Trophoblast cell (in vitro differentiated cells and primary cell): ENCODE measurements around the gene PCDHGB5.
A peak's percentile ranks its signal among the peaks of the same experiment; 100 is the strongest.
"Not testable (repeated sequence)": the region's sequence is repeated elsewhere in the genome, so short reads cannot be mapped to it uniquely, and the experiment has no call there.

ENCODE experiments used
- DNase-seq, 2 donors: peaks; one replicate each; pipeline ENCODE4 v3.0.0-alpha.2; 2016
- H2AFZ ChIP-seq: 2 replicates; pipeline ENCODE4 v1.6.1; 2013; ENCODE audit warnings: low read length, moderate library complexity, mild to moderate bottlenecking; ENCODE audit not compliant: insufficient read depth, poor library complexity
- H2AK5ac ChIP-seq: 2 replicates; pipeline ENCODE4 v1.6.1; 2013; ENCODE audit warnings: mild to moderate bottlenecking, low read length
- H2BK120ac ChIP-seq: 2 replicates; pipeline ENCODE4 v1.6.1; 2013; ENCODE audit warnings: low read length, mild to moderate bottlenecking, moderate library complexity; ENCODE audit not compliant: insufficient read depth, poor library complexity
- H2BK12ac ChIP-seq: 2 replicates; pipeline ENCODE4 v1.6.1; 2013; ENCODE audit warnings: mild to moderate bottlenecking, low read length, moderate library complexity
- H2BK5ac ChIP-seq: 2 replicates; pipeline ENCODE4 v1.6.1; 2013; ENCODE audit warnings: low read length, low read depth, moderate library complexity, mild to moderate bottlenecking; ENCODE audit not compliant: poor library complexity
- H3K14ac ChIP-seq: 2 replicates; pipeline ENCODE4 v1.6.1; 2013; ENCODE audit warnings: mild to moderate bottlenecking, low read length
- H3K18ac ChIP-seq: 2 replicates; pipeline ENCODE4 v1.6.1; 2013; ENCODE audit warnings: mild to moderate bottlenecking, low read length
- H3K23ac ChIP-seq: 2 replicates; pipeline ENCODE4 v1.6.1; 2013; ENCODE audit warnings: low read length
- H3K27ac ChIP-seq: 2 replicates; pipeline ENCODE4 v1.5.1; 2013; ENCODE audit warnings: low read depth, mild to moderate bottlenecking, inconsistent platforms, low read length, moderate library complexity
- H3K27me3 ChIP-seq: 2 replicates; pipeline ENCODE4 v1.6.1; 2013; ENCODE audit warnings: inconsistent platforms, mild to moderate bottlenecking, low read length, moderate library complexity; ENCODE audit not compliant: insufficient read depth
- H3K36me3 ChIP-seq, 2 experiments: 1 replicate in 1 of 2; 2 replicates in 1 of 2; pipeline ENCODE4 v1.6.1; 2013; ENCODE audit warnings: low read length in 2 of 2, mild to moderate bottlenecking in 2 of 2, moderate library complexity in 1 of 2; ENCODE audit not compliant: insufficient read depth in 2 of 2, control insufficient read depth in 1 of 2
- H3K4ac ChIP-seq: 2 replicates; pipeline ENCODE4 v1.6.1; 2013; ENCODE audit warnings: low read depth, mild to moderate bottlenecking, low read length, moderate library complexity
- H3K4me1 ChIP-seq, 2 experiments: 1 replicate in 1 of 2; 2 replicates in 1 of 2; pipeline ENCODE4 v1.6.1; 2013; ENCODE audit warnings: low read length in 2 of 2, mild to moderate bottlenecking in 2 of 2, moderate library complexity in 1 of 2; ENCODE audit not compliant: insufficient read depth in 2 of 2, control insufficient read depth in 1 of 2
- H3K4me2 ChIP-seq: 2 replicates; pipeline ENCODE4 v1.6.1; 2013; ENCODE audit warnings: inconsistent platforms, mild to moderate bottlenecking, low read length, moderate library complexity
- H3K4me3 ChIP-seq: 2 replicates; pipeline ENCODE4 v1.5.1; 2013; ENCODE audit warnings: mild to moderate bottlenecking, low read depth, low read length, inconsistent platforms
- H3K79me1 ChIP-seq: one replicate; pipeline ENCODE4 v1.6.1; 2013; ENCODE audit warnings: low read length
- H3K79me2 ChIP-seq: 2 replicates; pipeline ENCODE4 v1.6.1; 2013; ENCODE audit warnings: low read length, mild to moderate bottlenecking; ENCODE audit not compliant: control insufficient read depth, insufficient read depth, poor library complexity
- H3K9ac ChIP-seq: 2 replicates; pipeline ENCODE4 v1.6.1; 2013; ENCODE audit warnings: mild to moderate bottlenecking, low read length
- H3K9me3 ChIP-seq: 2 replicates; pipeline ENCODE4 v1.6.1; 2013; ENCODE audit warnings: low read depth, mild to moderate bottlenecking, control low read depth, inconsistent platforms, low read length; ENCODE audit not compliant: insufficient read depth
- H4K12ac ChIP-seq: 2 replicates; pipeline ENCODE4 v1.6.1; 2013; ENCODE audit warnings: low read depth, mild to moderate bottlenecking, low read length, moderate library complexity
- H4K8ac ChIP-seq: 2 replicates; pipeline ENCODE4 v1.6.1; 2013; ENCODE audit warnings: low read depth, mild to moderate bottlenecking, low read length, moderate library complexity
- H4K91ac ChIP-seq: one replicate; pipeline ENCODE4 v1.6.1; 2013; ENCODE audit warnings: low read depth, mild to moderate bottlenecking, low read length, moderate library complexity
- WGBS: extraction: QIAGEN DNeasy Blood & Tissue Kit; methylation state at CpG from one replicate; pipeline ENCODE4 v1.1.7; 2013; ENCODE audit warnings: missing lambda C conversion rate; ENCODE audit not compliant: insufficient read length, insufficient coverage; ENCODE audit errors: extremely low coverage; 5-methylcytosine and 5-hydroxymethylcytosine counted together

The PCDHGB5 gene

DNA sequence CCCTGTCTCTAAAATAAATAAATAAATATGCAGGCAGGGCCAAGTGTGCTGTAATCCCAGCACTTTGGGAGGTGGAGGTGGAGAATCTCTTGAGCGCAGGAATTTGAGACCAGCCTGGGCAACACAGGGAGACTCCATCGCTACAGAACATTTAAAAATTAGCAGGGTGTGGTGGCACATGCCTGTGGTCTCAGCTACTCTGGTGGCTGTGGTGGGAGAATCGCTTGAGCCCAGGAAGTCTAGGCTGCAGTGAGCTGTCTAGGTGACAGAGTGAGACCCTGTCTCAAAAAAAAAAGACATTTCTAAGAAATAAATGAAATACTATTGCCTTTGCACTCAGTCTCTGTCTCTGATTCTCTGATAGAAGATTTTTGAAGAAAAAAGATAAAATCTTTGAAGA, 13.8 kb downstream of the PCDHGB5 start:
- peaks cover 3 to 4% of the 10 kb centered on the region in 2 experiments for H3K4me1 ChIP-seq
- no peak overlapping the region for H3K4me3 ChIP-seq
- no peak overlapping the region for H3K18ac ChIP-seq
- H3K14ac ChIP-seq = no peak overlapping the region
- no peak overlapping the region for H2AFZ ChIP-seq
- no peak overlapping the region for H2BK5ac ChIP-seq
- H2BK12ac ChIP-seq = no peak overlapping the region
- H3K79me2 ChIP-seq = no peaks in the 10 kb centered on the region
- peaks cover 20% of the 10 kb centered on the region for H3K9me3 ChIP-seq
- H4K91ac ChIP-seq = no peak overlapping the region
- H2AK5ac ChIP-seq = no peak overlapping the region
- no peak overlapping the region for H4K12ac ChIP-seq
- WGBS = no CpG with 5 or more reads among the region's 3 CpGs
- no peaks in the 10 kb centered on the region for H3K27me3 ChIP-seq
- DNase-seq = no peak
- H3K4ac ChIP-seq = no peak overlapping the region
- H3K79me1 ChIP-seq = no peaks in the 10 kb centered on the region
- no peak overlapping the region for H3K9ac ChIP-seq
- no peak overlapping the region for H3K23ac ChIP-seq
- H3K4me2 ChIP-seq = no peak overlapping the region
- peaks cover 16 to 20% of the 10 kb centered on the region in 2 experiments for H3K36me3 ChIP-seq
- no peak overlapping the region for H4K8ac ChIP-seq
- H2BK120ac ChIP-seq = no peak overlapping the region
- H3K27ac ChIP-seq = no peak overlapping the region

DNA sequence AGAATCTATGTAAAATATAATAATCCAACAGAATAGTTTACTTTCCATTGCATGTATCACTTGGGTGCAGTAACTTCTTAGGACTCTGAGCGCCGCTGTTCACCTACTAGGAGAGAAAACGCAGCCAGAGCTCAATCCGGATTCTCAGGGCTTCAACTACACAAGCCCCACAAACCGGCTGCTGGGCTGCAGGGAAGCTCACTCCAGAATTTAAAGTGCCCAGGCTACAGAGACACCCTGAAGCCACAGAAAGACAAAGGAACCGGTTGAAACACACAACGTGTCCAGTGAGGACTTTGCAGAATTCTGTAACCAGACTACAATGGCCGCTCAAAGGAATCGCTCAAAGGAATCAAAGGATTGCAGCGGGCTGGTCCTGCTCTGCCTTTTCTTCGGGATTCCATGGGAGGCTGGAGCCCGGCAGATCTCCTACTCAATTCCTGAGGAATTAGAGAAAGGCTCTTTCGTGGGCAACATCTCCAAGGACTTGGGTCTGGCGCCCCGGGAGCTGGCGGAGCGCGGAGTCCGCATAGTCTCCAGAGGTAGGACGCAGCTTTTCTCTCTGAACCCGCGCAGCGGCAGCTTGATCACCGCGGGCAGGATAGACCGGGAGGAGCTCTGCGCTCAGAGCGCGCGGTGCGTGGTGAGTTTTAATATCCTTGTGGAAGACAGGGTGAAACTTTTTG, 15.2 kb downstream of the PCDHGB5 start, which contains the start of gene PCDHGA10:
Gene PCDHGA10 (plus strand): TSS at position 134 of the 686 bp plus-strand sequence. CDS start 189 bp downstream, at position 323.
- H4K12ac ChIP-seq = no peak within 1 kb of the TSS
- no peak within 1 kb of the TSS for H3K4ac ChIP-seq
- no peak within 1 kb of the TSS for H4K8ac ChIP-seq
- H3K27me3 ChIP-seq = no peaks in the 10 kb centered on the region
- no peak within 1 kb of the TSS for H2AFZ ChIP-seq
- peak within 1 kb of the TSS; percentile 70 for H3K4me3 ChIP-seq
- peak; percentile 69 to 84 for DNase-seq
- WGBS = no CpG with 5 or more reads among the region's 31 CpGs
- no peaks in the 10 kb centered on the region for H3K79me2 ChIP-seq
- peaks cover 22% of the 10 kb centered on the region for H3K9me3 ChIP-seq
- peak within 1 kb of the TSS; percentile 39 for H3K9ac ChIP-seq
- peaks cover 5% of the 10 kb centered on the region for H3K79me1 ChIP-seq
- H2BK12ac ChIP-seq = no peak within 1 kb of the TSS
- H2BK120ac ChIP-seq = no peak within 1 kb of the TSS
- H3K27ac ChIP-seq = no peak within 1 kb of the TSS
- no peak within 1 kb of the TSS for H3K23ac ChIP-seq
- H3K18ac ChIP-seq = peak within 1 kb of the TSS; percentile 27
- no peak within 1 kb of the TSS for H2BK5ac ChIP-seq
- peak within 1 kb of the TSS; percentile 34 for H3K14ac ChIP-seq
- H4K91ac ChIP-seq = peak within 1 kb of the TSS; percentile 32
- H3K4me1 ChIP-seq = peaks cover 4% of the 10 kb centered on the region in 2 experiments
- H2AK5ac ChIP-seq = no peak within 1 kb of the TSS
- H3K4me2 ChIP-seq = peak within 1 kb of the TSS; percentile 62
- peaks cover 16 to 20% of the 10 kb centered on the region in 2 experiments for H3K36me3 ChIP-seq

DNA sequence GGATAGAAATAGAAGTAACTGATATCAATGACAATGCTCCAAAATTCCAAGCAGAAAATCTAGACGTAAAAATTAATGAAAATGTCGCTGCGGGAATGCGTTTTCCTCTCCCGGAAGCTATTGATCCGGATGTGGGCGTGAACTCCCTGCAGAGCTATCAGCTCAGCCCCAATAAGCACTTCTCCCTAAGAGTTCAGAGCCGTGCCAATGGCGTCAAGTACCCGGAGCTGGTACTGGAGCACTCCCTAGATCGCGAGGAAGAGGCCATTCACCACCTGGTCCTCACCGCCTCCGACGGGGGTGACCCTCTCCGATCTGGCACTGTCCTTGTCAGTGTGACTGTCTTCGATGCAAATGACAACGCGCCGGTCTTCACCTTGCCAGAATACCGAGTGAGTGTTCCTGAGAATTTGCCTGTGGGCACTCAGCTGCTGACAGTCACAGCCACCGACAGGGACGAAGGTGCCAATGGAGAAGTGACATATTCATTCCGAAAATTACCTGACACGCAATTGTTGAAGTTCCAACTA, 15.9 kb downstream of the PCDHGB5 start:
- Histone ChIP-seq H2AFZ (no peak overlapping the region), H2BK12ac (no peak overlapping the region), H3K36me3 (peaks cover 16 to 23% of the 10 kb centered on the region in 2 experiments), H3K79me1 (peaks cover 5% of the 10 kb centered on the region), H3K79me2 (no peaks in the 10 kb centered on the region), H3K14ac (no peak overlapping the region), H4K8ac (no peak overlapping the region), H4K12ac (no peak overlapping the region), H3K4me3 (peak overlapping the region; percentile 70), H2BK5ac (no peak overlapping the region), H3K23ac (no peak overlapping the region), H3K9ac (no peak overlapping the region), H2BK120ac (no peak overlapping the region), H4K91ac (no peak overlapping the region), H3K4me1 (peaks cover 6 to 8% of the 10 kb centered on the region in 2 experiments), H3K4ac (no peak overlapping the region), H2AK5ac (no peak overlapping the region), H3K4me2 (peak overlapping the region; percentile 62), H3K9me3 (peaks cover 24% of the 10 kb centered on the region), H3K27ac (no peak overlapping the region), H3K27me3 (no peaks in the 10 kb centered on the region), H3K18ac (no peak overlapping the region)
- WGBS = no CpG with 5 or more reads among the region's 25 CpGs
- no peak for DNase-seq

DNA sequence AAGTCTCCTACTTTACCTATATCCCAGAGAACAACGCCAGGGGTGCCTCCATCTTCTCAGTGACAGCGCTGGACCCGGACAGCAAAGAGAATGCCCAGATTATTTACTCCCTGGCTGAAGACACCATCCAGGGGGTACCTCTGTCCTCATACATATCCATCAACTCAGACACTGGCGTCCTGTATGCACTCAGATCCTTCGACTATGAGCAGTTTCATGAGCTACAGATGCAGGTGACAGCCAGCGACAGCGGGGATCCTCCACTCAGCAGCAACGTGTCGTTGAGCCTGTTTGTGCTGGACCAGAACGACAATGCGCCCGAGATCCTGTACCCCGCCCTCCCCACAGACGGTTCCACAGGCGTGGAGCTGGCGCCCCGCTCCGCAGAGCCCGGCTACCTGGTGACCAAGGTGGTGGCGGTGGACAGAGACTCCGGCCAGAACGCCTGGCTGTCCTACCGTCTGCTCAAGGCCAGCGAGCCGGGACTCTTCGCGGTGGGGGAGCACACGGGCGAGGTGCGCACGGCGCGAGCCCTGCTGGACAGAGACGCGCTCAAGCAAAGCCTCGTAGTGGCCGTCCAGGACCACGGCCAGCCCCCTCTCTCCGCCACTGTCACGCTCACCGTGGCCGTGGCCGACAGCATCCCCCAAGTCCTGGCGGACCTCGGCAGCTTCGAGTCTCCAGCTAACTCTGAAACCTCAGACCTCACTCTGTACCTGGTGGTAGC, 17.0 kb downstream of the PCDHGB5 start:
- not testable (repeated sequence) for H3K18ac ChIP-seq, DNase-seq, H3K4me1 ChIP-seq, H2BK120ac ChIP-seq, H3K9ac ChIP-seq, H2AFZ ChIP-seq, H3K23ac ChIP-seq, H4K91ac ChIP-seq, H2BK5ac ChIP-seq, H2AK5ac ChIP-seq, H2BK12ac ChIP-seq, H3K4me3 ChIP-seq, H3K4me2 ChIP-seq, H3K79me2 ChIP-seq, H3K14ac ChIP-seq, H4K12ac ChIP-seq, H3K27me3 ChIP-seq, H3K4ac ChIP-seq, H3K79me1 ChIP-seq, H4K8ac ChIP-seq, H3K27ac ChIP-seq
- WGBS = no CpG with 5 or more reads among the region's 46 CpGs
- Histone ChIP-seq H3K36me3 (peaks cover 23 to 27% of the 10 kb centered on the region in 2 experiments), H3K9me3 (peaks cover 27% of the 10 kb centered on the region)
